Stimulated activated CD8-positive, alpha-beta memory T cell treated with anti-CD3 and anti-CD28 coated beads, Interleukin-15, amount 100 ng/mL, for 48 hours (primary cell): Measurements from ENCODE around the gene PSMD10.

ENCODE experiments used
- DNase-seq, 2 donors: peaks; one replicate each; pipeline ENCODE4 v3.0.0-alpha.2; 2020; ENCODE audit warnings: low read depth in 2 of 2

Gene PSMD10

DNA sequence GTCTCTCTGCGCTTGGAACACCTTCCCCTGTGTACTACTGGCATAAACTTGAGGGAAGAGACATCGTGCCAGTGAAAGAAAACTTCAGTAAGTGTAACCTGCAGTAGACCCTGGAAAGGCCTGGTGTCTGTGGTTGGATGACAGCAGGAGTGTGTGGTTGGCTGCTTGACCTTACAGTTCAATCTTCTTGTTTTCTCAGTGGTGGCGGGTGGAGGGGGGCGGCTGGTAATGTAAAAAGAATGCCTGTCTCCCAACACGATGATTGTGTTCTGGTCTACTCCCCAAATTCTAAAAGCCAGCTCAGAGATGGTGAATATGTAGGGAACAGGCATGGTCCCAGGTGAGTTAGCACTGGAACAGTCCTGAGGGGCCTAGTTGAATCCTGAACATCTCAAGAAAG is 18.6 kb downstream of the PSMD10 start:
- no peak for DNase-seq

DNA sequence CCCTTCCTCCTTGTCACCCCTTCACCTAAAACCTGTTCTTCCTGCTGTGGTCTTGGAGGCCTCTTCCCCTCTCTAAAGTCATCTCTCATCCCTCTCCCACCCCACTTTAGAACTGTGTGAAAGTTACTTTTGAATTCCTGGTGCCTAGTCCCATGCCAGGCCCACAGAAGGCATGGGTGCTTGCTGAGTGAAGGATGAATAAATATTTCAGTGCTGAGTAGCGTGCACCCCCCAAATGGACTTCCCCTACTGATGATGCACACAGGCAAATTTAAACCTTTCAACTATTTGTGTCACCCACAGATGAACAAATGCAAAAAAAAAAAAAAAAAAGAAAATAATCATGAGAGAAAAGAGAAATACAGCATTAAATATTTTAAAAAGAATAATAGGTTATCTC is 19.8 kb downstream of the PSMD10 start:
- no peak for DNase-seq

DNA sequence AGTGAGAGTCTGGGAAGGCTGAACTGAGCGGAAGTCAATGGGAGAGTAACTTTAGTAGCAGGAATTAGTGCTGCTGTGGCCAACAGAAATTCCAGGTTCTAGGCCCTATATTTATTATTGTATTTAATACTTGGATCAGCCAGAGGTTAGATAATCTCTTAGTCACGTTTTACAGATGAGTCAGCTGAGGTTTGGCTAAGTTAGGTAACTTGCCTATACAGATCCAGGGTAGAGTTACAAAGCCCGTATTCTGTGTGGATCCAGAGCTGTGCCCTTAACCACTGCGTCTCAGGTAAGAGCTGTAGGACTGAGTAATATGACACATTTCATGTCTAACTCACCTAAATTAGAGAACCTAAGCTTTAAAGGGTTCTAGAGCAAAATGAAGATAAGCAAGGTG is 20.5 kb downstream of the PSMD10 start:
- no peak for DNase-seq

DNA sequence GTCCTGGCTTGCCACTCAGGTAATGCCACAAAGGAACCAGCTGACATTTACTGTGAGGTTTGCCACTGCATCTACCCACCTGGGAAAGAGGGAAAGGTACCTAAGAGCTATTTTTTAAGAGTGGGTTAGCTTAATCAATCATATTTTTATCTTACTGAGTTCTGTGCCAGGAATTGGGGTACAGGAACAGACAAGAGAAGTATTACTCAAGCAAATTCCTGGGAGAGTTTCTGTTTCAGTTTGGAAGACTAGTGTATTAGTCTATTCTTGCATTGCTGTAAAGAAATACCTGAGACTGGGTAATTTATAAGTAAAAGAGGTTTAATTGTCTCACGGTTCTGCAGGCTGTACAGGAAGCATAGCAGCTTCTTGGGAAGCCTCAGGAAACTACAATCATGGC is 23.2 kb downstream of the PSMD10 start:
- DNase-seq = no peak

DNA sequence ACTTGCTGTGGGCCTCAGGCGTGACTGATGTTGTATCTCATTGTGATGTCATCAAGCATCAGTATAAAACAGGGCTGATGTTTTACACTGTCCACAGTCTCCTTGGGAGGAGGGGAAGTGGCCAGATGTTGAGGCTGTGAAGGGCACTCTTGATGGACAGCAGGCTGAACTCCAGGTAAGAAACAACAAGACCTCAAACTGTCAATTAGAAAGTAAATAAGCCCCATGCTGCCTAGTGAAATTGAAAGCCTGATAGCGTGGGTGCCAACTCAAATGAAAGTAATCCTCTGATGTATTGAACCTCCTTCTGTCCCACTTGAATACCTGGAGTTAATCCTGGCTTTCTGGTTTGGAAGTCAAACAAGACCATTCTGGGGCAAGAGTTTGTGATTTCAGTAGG is 26.7 kb downstream of the PSMD10 start:
- no peak for DNase-seq

DNA sequence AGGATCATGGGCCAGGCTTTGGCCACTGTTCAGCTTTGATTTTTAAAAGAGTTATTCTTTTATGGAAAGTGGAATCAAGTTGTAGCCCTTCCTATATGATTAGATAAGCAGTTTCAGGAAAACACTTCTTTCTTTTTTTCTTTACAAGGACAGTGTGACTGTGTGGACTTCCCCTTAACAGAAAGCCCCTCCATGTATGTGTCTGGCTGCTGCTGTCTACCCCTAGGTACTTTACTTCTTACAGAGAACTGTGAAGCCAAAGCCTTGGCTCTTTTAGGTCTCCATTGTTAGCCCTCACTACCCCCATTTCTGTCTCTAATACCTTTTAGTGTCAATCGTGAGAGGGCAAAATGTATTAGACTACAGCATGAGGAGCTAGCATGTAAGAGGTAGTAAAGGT is 27.3 kb downstream of the PSMD10 start:
- no peak for DNase-seq

DNA sequence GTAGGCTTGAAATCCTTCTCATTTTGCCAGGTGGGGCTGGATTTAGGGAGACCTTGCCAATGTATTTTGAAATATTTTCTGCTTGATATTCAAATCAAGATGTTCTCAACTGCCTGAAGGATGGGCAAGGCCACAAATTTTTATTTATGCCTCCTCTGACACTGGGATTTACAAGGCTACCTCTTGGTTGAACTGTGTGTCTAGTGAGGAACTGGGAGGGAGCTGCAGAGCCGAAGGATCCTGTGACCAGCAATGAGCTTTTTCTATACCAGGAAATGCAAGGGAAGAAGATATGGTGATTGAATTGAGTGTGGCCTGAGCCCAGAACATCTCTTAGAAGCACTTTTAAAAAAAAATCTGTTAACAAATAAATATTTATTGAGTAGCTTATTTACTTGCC is 31.5 kb downstream of the PSMD10 start:
- no peak for DNase-seq

DNA sequence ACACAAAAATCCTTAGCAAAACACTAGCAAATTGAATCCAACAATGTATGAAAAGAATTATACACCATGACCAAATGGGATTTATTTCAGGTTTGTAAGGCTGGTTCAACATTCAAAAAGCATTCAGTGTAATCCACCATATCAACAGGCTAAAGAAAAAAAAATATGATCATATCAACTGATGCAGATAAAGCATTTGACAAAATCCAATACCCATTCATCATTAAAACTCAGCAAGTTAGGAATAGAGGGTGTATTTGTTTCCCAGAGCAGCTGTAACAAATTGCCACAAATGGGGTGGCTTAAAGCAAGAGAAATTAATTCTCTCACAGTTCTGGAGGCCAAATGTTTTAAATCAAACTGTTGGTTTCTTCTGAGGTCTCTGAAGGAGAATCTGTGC is 35.8 kb downstream of the PSMD10 start:
- no peak for DNase-seq

DNA sequence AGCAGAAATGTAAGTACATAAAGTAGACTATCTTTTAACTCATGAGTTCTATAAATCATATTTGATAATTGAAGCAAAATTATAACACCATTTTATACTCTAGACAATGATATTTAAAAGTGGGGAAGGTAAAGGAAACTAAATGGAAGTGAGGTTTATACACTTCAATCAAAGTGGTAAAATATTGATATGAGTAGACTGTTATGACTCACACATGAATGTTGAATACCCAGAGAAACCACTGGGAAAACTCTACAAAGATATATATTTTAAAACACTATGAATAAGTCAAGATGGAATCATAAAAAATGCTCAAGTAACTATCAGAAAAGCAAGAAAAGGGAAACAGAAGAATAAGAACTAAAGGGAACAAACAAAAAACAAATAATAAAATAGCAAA is 38.1 kb downstream of the PSMD10 start:
- DNase-seq = no peak

DNA sequence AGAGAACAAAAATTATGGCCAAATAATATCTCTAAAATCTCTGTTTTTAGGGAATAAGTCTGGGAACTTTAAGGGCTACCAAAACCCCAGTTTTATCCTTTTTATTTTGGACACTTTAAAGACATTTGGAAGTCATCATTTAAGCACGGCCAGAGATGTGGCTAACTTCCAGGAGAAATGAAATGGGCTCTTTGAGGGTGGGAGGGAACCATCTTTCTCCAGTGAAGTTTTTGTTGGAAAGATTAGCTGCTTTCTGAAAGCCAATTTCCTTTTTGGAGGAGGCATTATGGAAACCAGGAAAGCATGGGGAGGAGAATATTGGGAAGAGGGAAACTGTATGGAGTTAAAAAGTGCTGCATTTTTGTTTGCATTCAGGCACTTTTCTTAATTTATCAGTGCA is 41.7 kb downstream of the PSMD10 start:
- DNase-seq = no peak

DNA sequence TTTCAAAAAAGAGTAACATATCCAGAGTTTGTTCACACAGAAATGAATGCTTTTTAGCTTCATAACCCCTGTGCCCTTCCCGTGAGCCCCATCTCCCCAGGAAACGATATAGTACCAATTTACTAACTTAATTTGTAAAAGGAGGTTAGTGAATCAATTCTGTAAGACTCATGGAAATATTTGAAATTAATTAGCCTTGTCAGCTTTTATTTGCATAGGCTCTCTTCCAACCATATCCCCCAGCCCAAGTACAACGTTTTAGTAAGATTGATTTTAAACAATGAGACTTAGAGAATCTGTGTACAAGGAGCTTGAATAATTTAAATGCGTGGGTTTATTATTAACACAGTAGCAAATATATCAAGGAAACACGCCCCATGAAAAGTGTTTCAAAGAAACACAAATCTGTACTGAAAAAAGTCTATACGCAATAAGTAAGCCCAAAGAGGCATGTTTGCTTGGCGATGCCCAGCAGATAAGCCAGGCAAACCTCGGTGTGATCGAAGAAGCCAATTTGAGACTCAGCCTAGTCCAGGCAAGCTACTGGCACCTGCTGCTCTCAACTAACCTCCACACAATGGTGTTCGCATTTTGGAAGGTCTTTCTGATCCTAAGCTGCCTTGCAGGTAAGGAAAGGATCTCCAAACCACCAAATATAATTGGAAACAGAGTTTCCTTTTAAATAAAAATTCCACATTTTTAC is 46.6 kb downstream of the PSMD10 start, which contains the start of gene VSIG1:
Gene VSIG1, plus strand, starts transcription at position 512 of the 703 bp plus-strand sequence. Its CDS starts 66 bp downstream, at position 578.
- DNase-seq = no peak

DNA sequence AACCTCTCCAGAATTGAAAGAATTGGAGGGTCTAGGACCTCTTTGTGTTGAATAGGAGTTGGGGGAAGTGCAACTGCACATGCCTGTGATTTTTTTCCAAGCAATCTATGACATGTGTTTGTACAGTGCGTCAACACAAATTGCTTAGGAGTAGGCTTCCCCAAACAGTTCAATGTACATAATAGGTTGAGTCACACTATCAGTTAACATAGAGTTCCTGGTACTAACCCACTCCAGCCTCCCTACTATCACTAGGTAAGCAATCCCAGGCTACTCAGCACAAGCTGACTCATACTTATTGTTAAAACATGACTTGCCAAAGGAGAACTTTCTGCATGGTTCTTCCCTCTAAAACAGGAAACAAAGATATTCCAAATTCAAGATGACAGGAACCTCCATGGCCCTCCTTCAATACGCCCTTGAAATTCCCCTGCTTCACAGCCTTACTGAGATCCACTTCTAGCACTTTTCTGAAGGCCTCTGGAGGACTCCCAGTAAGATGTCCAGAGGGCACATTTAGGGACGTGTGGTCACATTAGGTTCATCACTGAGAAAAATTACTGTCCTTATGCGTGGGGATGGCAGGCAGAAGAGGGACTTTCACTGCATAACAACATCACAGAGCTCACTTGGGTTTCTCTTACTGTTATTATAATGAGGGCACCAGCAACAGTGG is 54.9 kb downstream of the PSMD10 start:
- no peak for DNase-seq

DNA sequence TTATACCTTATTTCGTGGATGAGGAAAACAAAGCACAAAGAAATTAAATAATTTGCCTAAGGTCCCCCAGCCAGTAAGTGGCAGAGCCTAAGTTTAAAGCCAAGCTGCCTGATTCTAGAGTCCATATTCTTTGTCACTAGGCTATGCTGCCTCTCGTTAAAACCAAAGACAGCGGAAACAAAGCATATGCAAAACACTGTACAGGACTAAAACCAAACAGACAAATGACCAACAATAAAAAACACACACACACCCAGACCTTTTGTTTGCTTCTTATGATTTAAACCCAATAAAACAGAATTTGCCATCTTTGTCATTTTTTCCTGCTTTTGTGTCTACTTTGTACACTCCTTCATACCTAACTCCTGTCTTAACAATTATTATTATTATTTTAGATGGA is 56.6 kb downstream of the PSMD10 start:
- DNase-seq = no peak
